Lower leg skin (tissue), 4 donors: ENCODE results near the gene RNF224. TPM values are rescaled to one million over a fixed set of nuclear protein-coding genes. Genes with fewer than 3 reads are reported as not detected.

Experiments
- DNase-seq, 2 donors: peaks; one replicate each; pipeline ENCODE4 v3.0.0-alpha.2; 2019; ENCODE audit warnings: low spot score in 2 of 2
- H3K4me3 ChIP-seq: fragments of 200-600 bp; sonication (generic); 2 replicates; pipeline ENCODE4 v1.5.1; 2017; ENCODE audit warnings: mild to moderate bottlenecking, low read depth; ENCODE audit not compliant: poor library complexity, severe bottlenecking
- POLR2A ChIP-seq, 2 donors: fragments of 450-650 bp; IDR thresholded peaks; one replicate each; pipeline ENCODE4 v1.6.1; 2016 to 2017; ENCODE audit warnings: antibody characterized with exemption in 2 of 2, mild to moderate bottlenecking in 1 of 2, moderate library complexity in 1 of 2
- WGBS, 2 donors: methylation state at CpG; one replicate each; pipeline ENCODE4 v1.1.5; 2018; 5-methylcytosine and 5-hydroxymethylcytosine counted together
- intact Hi-C: fragments of 100-400 bp; cut with DNase I; formaldehyde crosslinking; loops from one replicate; pipeline ENCODE4 v1.15.0; 2023; ENCODE audit warnings: low total_unique reads
- total RNA-seq, 4 donors: library from RNA; depleted of rRNA; stranded (reverse); fragments of >200 nt; gene quantifications; one replicate each; pipeline ENCODE4 v1.1.0, GENCODE V29; 2016
- TF ChIP-seq, protein P1 (sequence below), 3 donors: fragments of 450-650 bp; IDR thresholded peaks; one replicate each; pipeline ENCODE4 v1.5.1; 2016; ENCODE audit warnings: antibody characterized with exemption in 3 of 3, mild to moderate bottlenecking in 3 of 3, moderate library complexity in 2 of 3

RNF224 gene
- total RNA-seq, 4 donors from 2014 or later, result 0.25 to 3.2 (median 2.4) TPM; not detected in 1

GRCh38 chr9:137213160-137214060, 13.9 kb upstream of the RNF224 start:
- intact Hi-C loops, result no loop called here
- TF ChIP-seq, protein P1, sequence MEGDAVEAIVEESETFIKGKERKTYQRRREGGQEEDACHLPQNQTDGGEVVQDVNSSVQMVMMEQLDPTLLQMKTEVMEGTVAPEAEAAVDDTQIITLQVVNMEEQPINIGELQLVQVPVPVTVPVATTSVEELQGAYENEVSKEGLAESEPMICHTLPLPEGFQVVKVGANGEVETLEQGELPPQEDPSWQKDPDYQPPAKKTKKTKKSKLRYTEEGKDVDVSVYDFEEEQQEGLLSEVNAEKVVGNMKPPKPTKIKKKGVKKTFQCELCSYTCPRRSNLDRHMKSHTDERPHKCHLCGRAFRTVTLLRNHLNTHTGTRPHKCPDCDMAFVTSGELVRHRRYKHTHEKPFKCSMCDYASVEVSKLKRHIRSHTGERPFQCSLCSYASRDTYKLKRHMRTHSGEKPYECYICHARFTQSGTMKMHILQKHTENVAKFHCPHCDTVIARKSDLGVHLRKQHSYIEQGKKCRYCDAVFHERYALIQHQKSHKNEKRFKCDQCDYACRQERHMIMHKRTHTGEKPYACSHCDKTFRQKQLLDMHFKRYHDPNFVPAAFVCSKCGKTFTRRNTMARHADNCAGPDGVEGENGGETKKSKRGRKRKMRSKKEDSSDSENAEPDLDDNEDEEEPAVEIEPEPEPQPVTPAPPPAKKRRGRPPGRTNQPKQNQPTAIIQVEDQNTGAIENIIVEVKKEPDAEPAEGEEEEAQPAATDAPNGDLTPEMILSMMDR (IDR thresholded peaks at IDR 0.05), result no peak
- TF ChIP-seq POLR2A (IDR thresholded peaks at IDR 0.05), result no peak
- DNase-seq, result no peak
- no peak overlapping the region for H3K4me3 ChIP-seq
- 90 to 93% methylated on average over 45 to 49 of the region's 49 CpGs for WGBS, 2 donors

DNA sequence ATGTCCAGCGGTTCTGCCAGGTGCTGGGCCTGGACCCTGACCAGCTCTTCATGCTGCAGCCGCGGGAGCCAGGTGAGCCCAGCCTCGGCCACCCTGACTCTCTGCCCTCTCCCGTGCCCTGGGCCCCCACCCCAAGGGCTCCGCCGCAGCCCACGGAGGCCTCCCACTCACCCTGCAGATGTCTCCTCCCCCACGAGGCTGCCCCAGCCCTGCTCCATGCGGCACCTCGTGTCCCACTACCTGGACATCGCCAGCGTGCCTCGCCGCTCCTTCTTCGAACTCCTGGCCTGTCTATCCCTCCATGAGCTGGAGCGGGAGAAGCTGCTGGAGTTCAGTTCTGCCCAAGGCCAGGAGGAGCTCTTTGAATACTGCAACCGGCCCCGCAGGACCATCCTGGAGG, 12.7 kb upstream of the RNF224 start:
- no peak overlapping the region for H3K4me3 ChIP-seq
- no peak for DNase-seq
- TF ChIP-seq, protein P1 (IDR thresholded peaks at IDR 0.05), result no peak
- WGBS, 2 donors, result 91 to 95% methylated on average over 18 to 19 of the region's 19 CpGs
- intact Hi-C loops, result no loop called here

DNA sequence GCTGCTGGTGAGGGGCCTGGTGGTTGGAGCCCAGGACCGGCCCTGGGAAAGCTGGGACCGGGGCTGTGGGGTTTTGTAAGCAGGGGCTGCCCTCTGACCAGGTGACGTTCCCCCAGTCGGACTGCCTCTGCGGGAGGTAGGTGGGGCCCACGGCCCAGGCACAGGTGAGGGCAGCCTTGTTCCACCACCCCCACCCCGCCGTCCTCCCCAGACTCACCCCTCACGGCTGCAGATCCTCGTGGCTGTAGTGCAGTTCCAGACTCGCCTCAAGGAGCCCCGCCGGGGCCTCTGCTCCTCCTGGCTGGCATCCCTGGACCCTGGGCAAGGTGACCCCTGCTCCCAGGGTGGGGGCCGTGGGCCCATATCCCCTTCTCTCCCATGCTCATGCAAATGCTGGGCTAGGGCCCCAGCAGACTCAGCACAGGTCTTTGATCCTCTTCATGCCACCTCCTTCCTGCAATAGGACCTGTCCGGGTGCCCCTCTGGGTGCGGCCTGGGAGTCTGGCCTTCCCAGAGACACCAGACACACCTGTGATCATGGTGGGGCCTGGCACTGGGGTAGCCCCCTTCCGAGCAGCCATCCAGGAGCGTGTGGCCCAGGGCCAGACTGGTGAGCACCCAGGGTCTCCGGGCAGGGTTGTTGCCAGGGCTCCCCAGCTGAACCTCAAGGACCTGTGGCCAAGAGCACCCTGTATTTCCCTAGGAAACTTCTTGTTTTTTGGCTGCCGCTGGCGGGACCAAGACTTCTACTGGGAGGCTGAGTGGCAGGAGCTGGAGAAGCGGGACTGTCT, 11.9 kb upstream of the RNF224 start:
- 92 to 96% methylated on average over 18 to 19 of the region's 22 CpGs for WGBS, 2 donors
- intact Hi-C loops, result no loop called here
- DNase-seq, result no peak
- H3K4me3 ChIP-seq, result no peak overlapping the region
- no peak for TF ChIP-seq POLR2A (IDR thresholded peaks at IDR 0.05)
- TF ChIP-seq, protein P1 (IDR thresholded peaks at IDR 0.05), result no peak

- no peak for DNase-seq
Measured at GRCh38 chr9:137216188-137216965, 10.9 kb upstream of the RNF224 start.

More at GRCh38 chr9:137216188-137216965, 10.9 kb upstream of the RNF224 start:
- intact Hi-C loops, result no loop called here
- WGBS, 2 donors, result 90 to 92% methylated on average over 19 to 29 of the region's 30 CpGs
- no peak overlapping the region for H3K4me3 ChIP-seq
- no peak for TF ChIP-seq POLR2A (IDR thresholded peaks at IDR 0.05)
- TF ChIP-seq, protein P1 (IDR thresholded peaks at IDR 0.05), result no peak
